K562 (cell line): Measurements from ENCODE around the gene SLC13A4. TPM values are rescaled to one million over a fixed set of nuclear protein-coding genes. Genes with fewer than 3 reads are reported as not detected.

Experiments used
- ATAC-seq: fragments of 200-7000 bp; cut with Tn5 transposase; 3 replicates; pipeline ENCODE4 v1.9.1; 2020; ENCODE audit warnings: moderate library complexity
- BruUV-seq: library from RNA; stranded (reverse); fragments of 400-500 nt; replicated peaks from 2 replicates; lab custom pipeline; 2021; lab: Mats Ljungman, UMichigan
- CTCF ChIA-PET: fragments of 300-600 bp; formaldehyde crosslinking; extraction: SDS; loops from one replicate; lab custom pipeline; 2021; ENCODE audit warnings: low intra/inter-chr PET ratio; lab: Yijun Ruan, JAX
- POLR2A ChIA-PET: fragments of 300-600, 350-650 bp; sonication (Branson Sonifier 250); formaldehyde crosslinking; extraction: SDS; loops from one replicate; lab custom pipeline; 2021; ENCODE audit warnings: antibody characterized with exemption, inconsistent platforms; lab: Yijun Ruan, JAX
- DNase-seq, 4 experiments: peaks; one replicate each; pipeline versions ENCODE4 v3.0.0 to v3.0.0-alpha.2; 2011 to 2018; ENCODE audit warnings: low spot score in 3 of 4, mixed read lengths in 3 of 4; ENCODE audit errors: extremely low read depth in 1 of 4
- FAIRE-seq: peaks from 2 replicates; lab custom pipeline; 2011; peaks lifted over from hg19 to GRCh38; lab: Jason Lieb, UNC
- H2AFZ ChIP-seq: 2 replicates; pipeline ENCODE4 v1.6.0; 2011; ENCODE audit warnings: low read depth, low read length, control low read depth, inconsistent platforms
- H3K27ac ChIP-seq: fragments of 200-600 bp; 3 replicates; pipeline ENCODE4 v1.8.0; 2011; ENCODE audit warnings: low read depth, mild to moderate bottlenecking, control low read depth, inconsistent platforms, low read length, moderate library complexity, mixed read lengths; ENCODE audit errors: extremely low read depth
- H3K27me3 ChIP-seq, 2 experiments: fragments of 300-600 bp in 1 of 2; 2 replicates in 1 of 2; 3 replicates in 1 of 2; pipeline versions ENCODE4 v1.6.0 to v1.8.0; 2011; ENCODE audit warnings: inconsistent platforms in 2 of 2, low read length in 2 of 2, mild to moderate bottlenecking in 1 of 2, mixed read lengths in 1 of 2, moderate library complexity in 1 of 2; ENCODE audit not compliant: control insufficient read depth in 2 of 2, insufficient read depth in 2 of 2
- H3K36me3 ChIP-seq: fragments of 300-600 bp; 3 replicates; pipeline ENCODE4 v1.8.0; 2011; ENCODE audit warnings: mild to moderate bottlenecking, low read length, inconsistent platforms; ENCODE audit not compliant: control insufficient read depth, insufficient read depth
- H3K4me1 ChIP-seq, 2 experiments: fragments of 200-600 bp in 1 of 2; replicated peaks in 1 of 2; 2 replicates in 1 of 2; 3 replicates in 1 of 2; pipeline versions ENCODE4 v1.5.1 to v1.8.0; 2011; ENCODE audit warnings: inconsistent platforms in 2 of 2, low read length in 2 of 2, mild to moderate bottlenecking in 1 of 2, mixed read lengths in 1 of 2, moderate library complexity in 1 of 2; ENCODE audit not compliant: control insufficient read depth in 2 of 2, insufficient read depth in 2 of 2
- H3K4me2 ChIP-seq: 2 replicates; pipeline ENCODE4 v1.6.1; 2011; ENCODE audit warnings: low read length, control low read depth, inconsistent platforms, mixed read lengths; ENCODE audit not compliant: insufficient read depth
- H3K4me3 ChIP-seq: fragments of 200-600 bp; sonication (generic), shearing (Covaris generic); 2 replicates; pipeline ENCODE4 v1.5.1; 2016; ENCODE audit warnings: control low read depth, inconsistent platforms
- H3K79me2 ChIP-seq: fragments of 200-600 bp; 3 replicates; pipeline ENCODE4 v1.8.0; 2011; ENCODE audit warnings: low read length, inconsistent platforms; ENCODE audit not compliant: control insufficient read depth, insufficient read depth
- H3K9ac ChIP-seq, 2 experiments: 2 replicates each; pipeline versions ENCODE4 v1.6.0 to v1.6.1; 2011; ENCODE audit warnings: low read depth in 2 of 2, low read length in 2 of 2, control low read depth in 1 of 2, inconsistent platforms in 1 of 2, mild to moderate bottlenecking in 1 of 2, mixed read lengths in 1 of 2; ENCODE audit not compliant: insufficient read depth in 1 of 2
- H3K9me1 ChIP-seq: one replicate; pipeline ENCODE4 v1.6.0; 2011; ENCODE audit warnings: inconsistent platforms, mild to moderate bottlenecking, low read length, moderate library complexity; ENCODE audit not compliant: control insufficient read depth, insufficient read depth
- H3K9me3 ChIP-seq: replicated peaks from 2 replicates; pipeline ENCODE4 v1.5.1; 2011; ENCODE audit warnings: low read depth, low read length, inconsistent platforms; ENCODE audit not compliant: control insufficient read depth, insufficient read depth
- H4K20me1 ChIP-seq: replicated peaks from 2 replicates; pipeline ENCODE4 v1.6.1; 2011; ENCODE audit warnings: low read length, inconsistent platforms, mixed read lengths; ENCODE audit not compliant: control insufficient read depth, insufficient read depth
- DMBX1 ChIP-seq: fragments of 250-450 bp; sonication (Bioruptor Pico); IDR thresholded peaks from 2 replicates; pipeline ENCODE4 v1.8.0; 2022; ENCODE audit warnings: inconsistent platforms, mild to moderate bottlenecking, moderate library complexity, borderline replicate concordance
- FOXK2 ChIP-seq, 2 experiments: fragments of 450-650 bp; IDR thresholded peaks in 1 of 2; conservative IDR thresholded peaks in 1 of 2; 2 replicates each; pipeline ENCODE4 v1.6.1; 2016; ENCODE audit warnings: low read depth in 2 of 2, mild to moderate bottlenecking in 1 of 2
- GABPA ChIP-seq: fragments of 200-800 bp; sonication (Bioruptor generic); conservative IDR thresholded peaks from 2 replicates; pipeline ENCODE4 v1.6.1; 2016; ENCODE audit warnings: low read depth, missing genetic modification characterization, missing compliant biosample characterization
- PML ChIP-seq: IDR thresholded peaks from 2 replicates; pipeline ENCODE4 v1.6.1; 2012; ENCODE audit warnings: low read length, inconsistent platforms
- RAD21 ChIP-seq, 2 experiments: fragments of 250-450 bp in 1 of 2; fragments of 450-650 bp in 1 of 2; sonication (Bioruptor Pico) in 1 of 2; formaldehyde crosslinking in 1 of 2; IDR thresholded peaks in 1 of 2; conservative IDR thresholded peaks in 1 of 2; 2 replicates each; pipeline versions ENCODE4 v1.4.0 to v1.8.0; 2020 to 2022; ENCODE audit warnings: mild to moderate bottlenecking in 2 of 2, moderate library complexity in 1 of 2
- THAP12 ChIP-seq: fragments of 250-450 bp; sonication (Bioruptor Pico); IDR thresholded peaks from 2 replicates; pipeline ENCODE4 v1.9.0; 2021; ENCODE audit warnings: mild to moderate bottlenecking, inconsistent platforms
- WGBS: fragments of 100-300 bp; shearing (Covaris generic); methylation state at CpG from one replicate; pipeline ENCODE4 v1.1.6; 2016; ENCODE audit warnings: low coverage, mixed read lengths; ENCODE audit not compliant: insufficient coverage; ENCODE audit errors: missing lambda C conversion rate; 5-methylcytosine and 5-hydroxymethylcytosine counted together
- in situ Hi-C: fragments of 300-500 bp; cut with MboI; formaldehyde crosslinking; loops from 4 replicates; pipeline ENCODE4 v1.15.0; 2018; ENCODE audit warnings: inconsistent platforms, mixed read lengths
- intact Hi-C: fragments of 100-400 bp; cut with micrococcal nuclease; formaldehyde crosslinking; loops from 2 replicates; pipeline ENCODE4 v1.14.2; 2022
- polyA plus RNA-seq, 8 experiments: library from polyadenylated mRNA; depleted of rRNA in 4 of 8; stranded (reverse) in 5 of 8; unstranded in 3 of 8; fragments of >200 nt; fragmentation: Nextera tagmentation in 2 of 8; fragmentation: Illumina TruSeq in 1 of 8; extraction: Ambion mirVana in 2 of 8; extraction: Trizol in 1 of 8; gene quantifications; 2 replicates each; pipeline versions ENCODE4 v1.2.1 to v1.2.3, GENCODE V29; 2011 to 2014; ENCODE audit warnings: inconsistent platforms in 1 of 8, missing spikeins in 1 of 8
- total RNA-seq, 7 experiments: library from RNA; depleted of rRNA in 6 of 7; stranded (reverse); fragments of >200 nt in 6 of 7; fragmentation: Illumina TruSeq in 2 of 7; extraction: Trizol in 2 of 7; gene quantifications; 2 replicates each; pipeline versions ENCODE4 v1.2.1 to v1.2.3, GENCODE V29; 2011 to 2021; ENCODE audit warnings: low replicate concordance in 1 of 7
- TF ChIP-seq, protein P1 (sequence below): sonication (generic); formaldehyde crosslinking; IDR thresholded peaks from 2 replicates; pipeline ENCODE4 v1.8.0; 2022; ENCODE audit warnings: mild to moderate bottlenecking, missing genetic modification reagents
- TF ChIP-seq, protein P2 (sequence below): fragments of 450-650 bp; IDR thresholded peaks from 2 replicates; pipeline ENCODE4 v1.6.1; 2018; ENCODE audit not compliant: partially characterized antibody

SLC13A4 gene
- total and polyA plus RNA-seq, 9 of the 15 experiments (the other 6 are each of a cell fraction or from before 2014, with no cell fraction given): 0.11 to 1.0 (median 0.36) TPM

GRCh38 chr7:135707570-135707966, 20.4 kb downstream of the SLC13A4 start:
- no peaks in the 10 kb centered on the region for H3K36me3 ChIP-seq
- no peaks in the 10 kb centered on the region for H4K20me1 ChIP-seq
- no peak overlapping the region for H3K9ac ChIP-seq
- no peak for ATAC-seq
- 32% methylated on average over 5 of the region's 5 CpGs for WGBS
- no peaks in the 10 kb centered on the region for H3K9me3 ChIP-seq
- H3K9me1 ChIP-seq: no peaks in the 10 kb centered on the region
- intact Hi-C loops: loop anchor here (5.0 kb wide), 1 partner anchor 425 kb away; no protein-coding TSS in a partner anchor
- FAIRE-seq: no peak
- BruUV-seq: no TSS peak
- POLR2A ChIA-PET: interaction anchor here (0.9 to 1.0 kb wide), 2 partner anchors 12 to 25 kb away, joined by 3 read pairs; no protein-coding TSS in a partner anchor
- no peak overlapping the region for H3K4me2 ChIP-seq
- no peak for DNase-seq
- CTCF ChIA-PET: interaction anchor here (0.6 kb wide), 1 partner anchor 409 kb away, joined by 3 read pairs; no protein-coding TSS in a partner anchor
- H3K27me3 ChIP-seq: peaks cover 9 to 20% of the 10 kb centered on the region in 2 experiments; a peak in 4 of 5 replicates
- no peak overlapping the region; the same call in 1 of the 2 replicates for H2AFZ ChIP-seq
- H3K4me1 ChIP-seq: peaks cover 2 to 13% of the 10 kb centered on the region in 2 experiments; a peak in 4 of 5 replicates
- no peaks in the 10 kb centered on the region for H3K79me2 ChIP-seq
- TF ChIP-seq FOXK2 (conservative IDR thresholded peaks at IDR 0.05 in 1 of 2, IDR thresholded peaks at IDR 0.05 in 1 of 2; ENCODE audit: low read depth in 2 of 2) (no peak), PML (no peak), THAP12 (CRISPR knock-in tag) (no peak), DMBX1 (CRISPR knock-in tag) (no peak), RAD21 (CRISPR knock-in tag; conservative IDR thresholded peaks at IDR 0.05 in 1 of 2, IDR thresholded peaks at IDR 0.05 in 1 of 2) (no peak), GABPA (tag) (peak; percentile 42)
- TF ChIP-seq, protein P1, sequence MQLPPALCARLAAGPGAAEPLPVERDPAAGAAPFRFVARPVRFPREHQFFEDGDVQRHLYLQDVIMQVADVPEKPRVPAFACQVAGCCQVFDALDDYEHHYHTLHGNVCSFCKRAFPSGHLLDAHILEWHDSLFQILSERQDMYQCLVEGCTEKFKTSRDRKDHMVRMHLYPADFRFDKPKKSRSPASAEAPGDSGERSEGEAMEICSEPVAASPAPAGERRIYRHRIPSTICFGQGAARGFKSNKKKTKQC: no peak
- TF ChIP-seq, protein P2, sequence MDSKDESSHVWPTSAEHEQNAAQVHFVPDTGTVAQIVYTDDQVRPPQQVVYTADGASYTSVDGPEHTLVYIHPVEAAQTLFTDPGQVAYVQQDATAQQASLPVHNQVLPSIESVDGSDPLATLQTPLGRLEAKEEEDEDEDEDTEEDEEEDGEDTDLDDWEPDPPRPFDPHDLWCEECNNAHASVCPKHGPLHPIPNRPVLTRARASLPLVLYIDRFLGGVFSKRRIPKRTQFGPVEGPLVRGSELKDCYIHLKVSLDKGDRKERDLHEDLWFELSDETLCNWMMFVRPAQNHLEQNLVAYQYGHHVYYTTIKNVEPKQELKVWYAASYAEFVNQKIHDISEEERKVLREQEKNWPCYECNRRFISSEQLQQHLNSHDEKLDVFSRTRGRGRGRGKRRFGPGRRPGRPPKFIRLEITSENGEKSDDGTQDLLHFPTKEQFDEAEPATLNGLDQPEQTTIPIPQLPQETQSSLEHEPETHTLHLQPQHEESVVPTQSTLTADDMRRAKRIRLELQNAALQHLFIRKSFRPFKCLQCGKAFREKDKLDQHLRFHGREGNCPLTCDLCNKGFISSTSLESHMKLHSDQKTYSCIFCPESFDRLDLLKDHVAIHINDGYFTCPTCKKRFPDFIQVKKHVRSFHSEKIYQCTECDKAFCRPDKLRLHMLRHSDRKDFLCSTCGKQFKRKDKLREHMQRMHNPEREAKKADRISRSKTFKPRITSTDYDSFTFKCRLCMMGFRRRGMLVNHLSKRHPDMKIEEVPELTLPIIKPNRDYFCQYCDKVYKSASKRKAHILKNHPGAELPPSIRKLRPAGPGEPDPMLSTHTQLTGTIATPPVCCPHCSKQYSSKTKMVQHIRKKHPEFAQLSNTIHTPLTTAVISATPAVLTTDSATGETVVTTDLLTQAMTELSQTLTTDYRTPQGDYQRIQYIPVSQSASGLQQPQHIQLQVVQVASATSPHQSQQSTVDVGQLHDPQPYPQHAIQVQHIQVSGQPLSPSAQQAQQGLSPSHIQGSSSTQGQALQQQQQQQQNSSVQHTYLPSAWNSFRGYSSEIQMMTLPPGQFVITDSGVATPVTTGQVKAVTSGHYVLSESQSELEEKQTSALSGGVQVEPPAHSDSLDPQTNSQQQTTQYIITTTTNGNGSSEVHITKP: no peak
- no peak overlapping the region for H3K4me3 ChIP-seq
- in situ Hi-C loops: no loop called here
- H3K27ac ChIP-seq: no peak overlapping the region
